IMR-90 (cell line): ENCODE results near the gene CXXC4. TPM values are rescaled to one million over a fixed set of nuclear protein-coding genes. Genes with fewer than 3 reads are reported as not detected.

Experiments
- ATAC-seq: fragments of 200-7000 bp; cut with Tn5 transposase; 2 replicates; pipeline ENCODE4 v1.9.1; 2020; ENCODE audit warnings: low read depth, mild to moderate bottlenecking, moderate library complexity
- BruUV-seq: library from RNA; stranded (reverse); fragments of 400-500 nt; replicated peaks from 2 replicates; lab custom pipeline; 2021; lab: Mats Ljungman, UMichigan
- CTCF ChIA-PET: fragments of 300-600 bp; formaldehyde crosslinking; extraction: SDS; loops from one replicate; lab custom pipeline; 2021; ENCODE audit warnings: antibody characterized with exemption; lab: Yijun Ruan, JAX
- POLR2A ChIA-PET: fragments of 300-600 bp; sonication (Branson Sonifier 250); formaldehyde crosslinking; loops from one replicate; lab custom pipeline; 2022; ENCODE audit warnings: antibody characterized with exemption; ENCODE audit not compliant: unreplicated experiment; lab: Charles Lee
- DNase-seq: peaks from one replicate; pipeline ENCODE4 v3.0.0; 2013
- H2AFZ ChIP-seq: replicated peaks from 2 replicates; pipeline ENCODE3; 2013; ENCODE audit warnings: low read length, mild to moderate bottlenecking; ENCODE audit not compliant: poor library complexity
- H2AK5ac ChIP-seq: 2 replicates; pipeline ENCODE4 v1.6.1; 2013; ENCODE audit warnings: low read depth, low read length, inconsistent platforms
- H2AK9ac ChIP-seq: replicated peaks from 2 replicates; pipeline ENCODE3; 2013; ENCODE audit warnings: mild to moderate bottlenecking, low read depth, low read length, moderate library complexity; ENCODE audit not compliant: poor library complexity
- H2BK120ac ChIP-seq: 2 replicates; pipeline ENCODE4 v1.6.1; 2013; ENCODE audit warnings: low read depth, low read length, inconsistent platforms
- H2BK15ac ChIP-seq: 3 replicates; pipeline ENCODE4 v1.6.1; 2013; ENCODE audit warnings: low read depth, low read length, inconsistent platforms
- H2BK20ac ChIP-seq: 2 replicates; pipeline ENCODE4 v1.6.1; 2013; ENCODE audit warnings: low read depth, mild to moderate bottlenecking, inconsistent platforms, low read length, moderate library complexity
- H2BK5ac ChIP-seq: 2 replicates; pipeline ENCODE4 v1.6.1; 2013; ENCODE audit warnings: mild to moderate bottlenecking, low read depth, low read length, inconsistent platforms; ENCODE audit not compliant: poor library complexity, severe bottlenecking
- H3K14ac ChIP-seq: replicated peaks from 2 replicates; pipeline ENCODE4 v1.6.1; 2013; ENCODE audit warnings: low read depth, low read length, inconsistent platforms
- H3K18ac ChIP-seq: 2 replicates; pipeline ENCODE4 v1.6.1; 2013; ENCODE audit warnings: low read depth, low read length, control low read depth
- H3K23ac ChIP-seq: 2 replicates; pipeline ENCODE4 v1.6.1; 2013; ENCODE audit warnings: low read depth, low read length, inconsistent platforms
- H3K27ac ChIP-seq: 2 replicates; pipeline ENCODE4 v1.5.1; 2013; ENCODE audit warnings: mild to moderate bottlenecking, control low read depth, low read length; ENCODE audit not compliant: insufficient read depth
- H3K27me3 ChIP-seq: 2 replicates; pipeline ENCODE4 v1.6.1; 2013; ENCODE audit warnings: low read length; ENCODE audit not compliant: control insufficient read depth, insufficient read depth
- H3K36me3 ChIP-seq: 2 replicates; pipeline ENCODE4 v1.6.1; 2013; ENCODE audit warnings: low read length, mixed read lengths; ENCODE audit not compliant: control insufficient read depth, insufficient read depth
- H3K4ac ChIP-seq: 2 replicates; pipeline ENCODE4 v1.6.1; 2013; ENCODE audit warnings: low read depth, low read length, inconsistent platforms
- H3K4me1 ChIP-seq: 2 replicates; pipeline ENCODE4 v1.6.1; 2013; ENCODE audit warnings: low read length, mixed read lengths; ENCODE audit not compliant: control insufficient read depth, insufficient read depth
- H3K4me2 ChIP-seq: 2 replicates; pipeline ENCODE4 v1.6.1; 2013; ENCODE audit warnings: low read depth, mild to moderate bottlenecking, control low read depth, low read length, moderate library complexity
- H3K4me3 ChIP-seq: 2 replicates; pipeline ENCODE4 v1.5.1; 2013; ENCODE audit warnings: low read depth, mild to moderate bottlenecking, control low read depth, low read length, moderate library complexity; ENCODE audit not compliant: insufficient read depth
- H3K56ac ChIP-seq: 2 replicates; pipeline ENCODE4 v1.6.1; 2013; ENCODE audit warnings: low read length, inconsistent platforms; ENCODE audit not compliant: insufficient read depth; ENCODE audit errors: extremely low read depth
- H3K79me1 ChIP-seq, 2 experiments: 2 replicates each; pipeline ENCODE4 v1.6.1; 2013; ENCODE audit warnings: low read length in 2 of 2, inconsistent platforms in 1 of 2, low read depth in 1 of 2
- H3K9ac ChIP-seq: 2 replicates; pipeline ENCODE4 v1.6.1; 2013; ENCODE audit warnings: low read depth, low read length, control low read depth
- H3K9me1 ChIP-seq: 2 replicates; pipeline ENCODE4 v1.6.1; 2013; ENCODE audit warnings: low read length, inconsistent platforms; ENCODE audit not compliant: insufficient read depth
- H3K9me3 ChIP-seq: 2 replicates; pipeline ENCODE4 v1.6.1; 2013; ENCODE audit warnings: low read length; ENCODE audit not compliant: control insufficient read depth, insufficient read depth
- H4K20me1 ChIP-seq: 2 replicates; pipeline ENCODE4 v1.6.1; 2013; ENCODE audit warnings: low read length, inconsistent platforms; ENCODE audit not compliant: insufficient read depth
- H4K5ac ChIP-seq: 2 replicates; pipeline ENCODE4 v1.6.1; 2013; ENCODE audit warnings: mild to moderate bottlenecking, low read depth, low read length, control low read depth
- H4K8ac ChIP-seq, 2 experiments: 2 replicates each; pipeline ENCODE4 v1.6.1; 2013; ENCODE audit warnings: low read depth in 2 of 2, low read length in 2 of 2, control low read depth in 1 of 2, inconsistent platforms in 1 of 2
- H4K91ac ChIP-seq: 2 replicates; pipeline ENCODE4 v1.6.1; 2013; ENCODE audit warnings: low read depth, low read length, inconsistent platforms; ENCODE audit not compliant: insufficient read depth
- BHLHE40 ChIP-seq: fragments of 150-350 bp; IDR thresholded peaks from 2 replicates; pipeline ENCODE4 v1.6.1; 2016; ENCODE audit warnings: mild to moderate bottlenecking, low read depth, low read length
- CEBPB ChIP-seq: IDR thresholded peaks from 2 replicates; pipeline ENCODE4 v1.6.1; 2012; ENCODE audit warnings: low read depth, low read length, improper control_type of control experiment
- CHD1 ChIP-seq: IDR thresholded peaks from 2 replicates; pipeline ENCODE4 v1.6.1; 2012; ENCODE audit warnings: low read depth, low read length, improper control_type of control experiment
- FOS ChIP-seq: fragments of 150-350 bp; IDR thresholded peaks from 2 replicates; pipeline ENCODE4 v1.6.1; 2016; ENCODE audit warnings: low read depth, low read length
- MAFK ChIP-seq: IDR thresholded peaks from 2 replicates; pipeline ENCODE4 v1.6.1; 2012; ENCODE audit warnings: low read depth, low read length, improper control_type of control experiment
- MAZ ChIP-seq: IDR thresholded peaks from 2 replicates; pipeline ENCODE4 v1.6.1; 2012; ENCODE audit warnings: low read depth, mild to moderate bottlenecking, low read length, improper control_type of control experiment, moderate library complexity, borderline replicate concordance
- MXI1 ChIP-seq: IDR thresholded peaks from 2 replicates; pipeline ENCODE4 v1.6.1; 2012; ENCODE audit warnings: low read depth, mild to moderate bottlenecking, low read length, moderate library complexity, borderline replicate concordance
- NFE2L2 ChIP-seq: fragments of 150-350 bp; IDR thresholded peaks from 2 replicates; pipeline ENCODE4 v1.6.1; 2016; ENCODE audit warnings: low read depth, mild to moderate bottlenecking, low read length
- POLR2A ChIP-seq: IDR thresholded peaks from 2 replicates; pipeline ENCODE4 v1.6.1; 2012; ENCODE audit warnings: mild to moderate bottlenecking, low read depth, low read length
- RAD21 ChIP-seq: IDR thresholded peaks from 2 replicates; pipeline ENCODE4 v1.6.1; 2012; ENCODE audit warnings: low read length, improper control_type of control experiment
- RCOR1 ChIP-seq: IDR thresholded peaks from 2 replicates; pipeline ENCODE4 v1.6.1; 2012; ENCODE audit warnings: mild to moderate bottlenecking, low read length, improper control_type of control experiment; ENCODE audit not compliant: insufficient replicate concordance
- RFX5 ChIP-seq: IDR thresholded peaks from 2 replicates; pipeline ENCODE4 v1.8.0; 2012; ENCODE audit warnings: low read depth, mild to moderate bottlenecking, low read length, moderate library complexity
- SMC3 ChIP-seq: fragments of 150-350 bp; IDR thresholded peaks from 2 replicates; pipeline ENCODE4 v1.6.1; 2016; ENCODE audit warnings: low read depth, mild to moderate bottlenecking, antibody characterized with exemption, low read length, moderate library complexity
- WGBS, 2 experiments: methylation state at CpG; one replicate each; pipeline versions ENCODE4 v1.1.5 to v1.1.7; 2013; ENCODE audit warnings: missing lambda C conversion rate in 2 of 2; ENCODE audit not compliant: insufficient read length in 1 of 2; ENCODE audit errors: extremely low coverage in 2 of 2; 5-methylcytosine and 5-hydroxymethylcytosine counted together
- dilution Hi-C: fragments of 300-500 bp; cut with HindIII; formaldehyde crosslinking; loops from one replicate; pipeline ENCODE4 v1.14.3; 2018; ENCODE audit warnings: low sequenced_read_pairs; ENCODE audit not compliant: unreplicated experiment
- in situ Hi-C: fragments of 300-500 bp; cut with MboI; formaldehyde crosslinking; loops from 3 replicates; pipeline ENCODE4 v1.14.3; 2019; ENCODE audit warnings: low sequenced_read_pairs, inconsistent platforms, mixed read lengths
- intact Hi-C: fragments of 100-400 bp; cut with micrococcal nuclease; formaldehyde crosslinking; loops from 2 replicates; pipeline ENCODE4 v1.10.0; 2022
- polyA plus RNA-seq, 3 experiments: library from polyadenylated mRNA; depleted of rRNA; stranded (reverse); fragments of >200 nt; gene quantifications; 2 replicates each; pipeline ENCODE4 v1.2.3, GENCODE V29; 2012; ENCODE audit warnings: low replicate concordance in 1 of 3
- total RNA-seq: library from RNA; depleted of rRNA; stranded (reverse); fragments of >200 nt; gene quantifications from 2 replicates; pipeline ENCODE4 v1.2.3, GENCODE V29; 2012
- TF ChIP-seq, protein P1 (sequence below): fragments of 150-350 bp; IDR thresholded peaks from 2 replicates; pipeline ENCODE4 v1.6.1; 2017; ENCODE audit warnings: mild to moderate bottlenecking, antibody characterized with exemption, low read length, low read depth
- TF ChIP-seq, protein P2 (sequence below): conservative IDR thresholded peaks from 2 replicates; pipeline ENCODE4 v1.5.1; 2012; ENCODE audit warnings: mild to moderate bottlenecking, low read depth, low read length, improper control_type of control experiment
- TF ChIP-seq, protein P3 (sequence below): fragments of 150-350 bp; IDR thresholded peaks from 2 replicates; pipeline ENCODE4 v1.6.1; 2016; ENCODE audit warnings: low read depth, mild to moderate bottlenecking, low read length, moderate library complexity, borderline replicate concordance

Gene CXXC4
- total and polyA plus RNA-seq, 2 of the 4 experiments (the other 2 are of a cell fraction) = not detected

DNA sequence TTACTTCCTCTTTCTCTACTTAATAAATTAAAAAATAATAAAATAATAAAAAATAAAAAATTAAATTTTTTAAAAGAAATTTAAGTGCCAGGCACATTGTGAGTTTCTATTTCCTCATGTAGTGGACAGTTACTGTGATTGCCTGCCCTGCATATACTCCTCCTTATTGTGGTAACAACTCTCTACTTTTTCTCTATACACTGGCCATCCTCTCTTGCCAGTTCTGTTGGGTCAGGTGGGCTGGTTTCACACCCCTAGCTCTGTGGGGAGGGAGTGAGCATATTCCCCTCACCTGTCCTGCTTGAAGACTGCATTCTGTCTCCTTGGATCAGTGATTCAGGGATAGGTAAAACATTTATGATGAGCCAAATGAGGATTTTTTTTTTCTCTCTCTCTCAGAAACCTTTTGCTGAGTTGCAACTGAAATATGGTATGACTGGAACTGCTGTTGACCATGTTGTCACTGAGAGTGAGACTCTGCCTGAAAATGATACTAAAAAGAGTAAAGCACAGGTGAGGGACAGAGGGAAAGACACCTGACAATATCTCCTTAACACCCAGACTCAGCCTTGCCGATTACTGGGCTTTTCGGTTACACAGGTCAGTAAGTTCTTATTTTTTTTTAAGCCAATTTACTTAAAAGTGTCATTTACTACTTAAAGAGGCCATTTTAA is 37.2 kb downstream of the CXXC4 start:
- no TSS peak for BruUV-seq
- Histone ChIP-seq H2AK5ac (no peak overlapping the region), H2AK9ac (no peak overlapping the region), H3K23ac (no peak overlapping the region), H4K8ac (no peak overlapping the region), H3K9ac (no peak overlapping the region), H3K36me3 (no peaks in the 10 kb centered on the region), H2BK5ac (no peak overlapping the region), H4K20me1 (no peaks in the 10 kb centered on the region), H3K27ac (no peak overlapping the region), H2BK15ac (no peak overlapping the region), H3K4me2 (no peak overlapping the region), H3K18ac (no peak overlapping the region), H2BK20ac (no peak overlapping the region), H3K14ac (no peak overlapping the region), H3K4ac (no peak overlapping the region), H2BK120ac (no peak overlapping the region), H3K79me1 (no peaks in the 10 kb centered on the region), H4K91ac (no peak overlapping the region), H3K27me3 (no peaks in the 10 kb centered on the region), H3K4me3 (no peak overlapping the region), H4K5ac (no peak overlapping the region), H3K9me3 (no peaks in the 10 kb centered on the region), H3K4me1 (no peaks in the 10 kb centered on the region), H2AFZ (no peak overlapping the region), H3K56ac (no peak overlapping the region), H3K9me1 (no peaks in the 10 kb centered on the region)
- WGBS, 2 experiments = no CpG with 5 or more reads among the region's 2 CpGs
- no peak for TF ChIP-seq RCOR1
- TF ChIP-seq, protein P1, sequence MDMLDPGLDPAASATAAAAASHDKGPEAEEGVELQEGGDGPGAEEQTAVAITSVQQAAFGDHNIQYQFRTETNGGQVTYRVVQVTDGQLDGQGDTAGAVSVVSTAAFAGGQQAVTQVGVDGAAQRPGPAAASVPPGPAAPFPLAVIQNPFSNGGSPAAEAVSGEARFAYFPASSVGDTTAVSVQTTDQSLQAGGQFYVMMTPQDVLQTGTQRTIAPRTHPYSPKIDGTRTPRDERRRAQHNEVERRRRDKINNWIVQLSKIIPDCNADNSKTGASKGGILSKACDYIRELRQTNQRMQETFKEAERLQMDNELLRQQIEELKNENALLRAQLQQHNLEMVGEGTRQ = no peak
- TF ChIP-seq MXI1 = no peak
- no peak for TF ChIP-seq CEBPB
- TF ChIP-seq RAD21 = no peak
- no peak for TF ChIP-seq FOS
- TF ChIP-seq, protein P2, sequence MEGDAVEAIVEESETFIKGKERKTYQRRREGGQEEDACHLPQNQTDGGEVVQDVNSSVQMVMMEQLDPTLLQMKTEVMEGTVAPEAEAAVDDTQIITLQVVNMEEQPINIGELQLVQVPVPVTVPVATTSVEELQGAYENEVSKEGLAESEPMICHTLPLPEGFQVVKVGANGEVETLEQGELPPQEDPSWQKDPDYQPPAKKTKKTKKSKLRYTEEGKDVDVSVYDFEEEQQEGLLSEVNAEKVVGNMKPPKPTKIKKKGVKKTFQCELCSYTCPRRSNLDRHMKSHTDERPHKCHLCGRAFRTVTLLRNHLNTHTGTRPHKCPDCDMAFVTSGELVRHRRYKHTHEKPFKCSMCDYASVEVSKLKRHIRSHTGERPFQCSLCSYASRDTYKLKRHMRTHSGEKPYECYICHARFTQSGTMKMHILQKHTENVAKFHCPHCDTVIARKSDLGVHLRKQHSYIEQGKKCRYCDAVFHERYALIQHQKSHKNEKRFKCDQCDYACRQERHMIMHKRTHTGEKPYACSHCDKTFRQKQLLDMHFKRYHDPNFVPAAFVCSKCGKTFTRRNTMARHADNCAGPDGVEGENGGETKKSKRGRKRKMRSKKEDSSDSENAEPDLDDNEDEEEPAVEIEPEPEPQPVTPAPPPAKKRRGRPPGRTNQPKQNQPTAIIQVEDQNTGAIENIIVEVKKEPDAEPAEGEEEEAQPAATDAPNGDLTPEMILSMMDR = no peak
- TF ChIP-seq BHLHE40 = no peak
- no peak for TF ChIP-seq RFX5
- no peak for TF ChIP-seq NFE2L2
- TF ChIP-seq, protein P3, sequence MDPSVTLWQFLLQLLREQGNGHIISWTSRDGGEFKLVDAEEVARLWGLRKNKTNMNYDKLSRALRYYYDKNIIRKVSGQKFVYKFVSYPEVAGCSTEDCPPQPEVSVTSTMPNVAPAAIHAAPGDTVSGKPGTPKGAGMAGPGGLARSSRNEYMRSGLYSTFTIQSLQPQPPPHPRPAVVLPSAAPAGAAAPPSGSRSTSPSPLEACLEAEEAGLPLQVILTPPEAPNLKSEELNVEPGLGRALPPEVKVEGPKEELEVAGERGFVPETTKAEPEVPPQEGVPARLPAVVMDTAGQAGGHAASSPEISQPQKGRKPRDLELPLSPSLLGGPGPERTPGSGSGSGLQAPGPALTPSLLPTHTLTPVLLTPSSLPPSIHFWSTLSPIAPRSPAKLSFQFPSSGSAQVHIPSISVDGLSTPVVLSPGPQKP = no peak
- no peak for TF ChIP-seq MAZ
- TF ChIP-seq MAFK = no peak
- TF ChIP-seq SMC3 = no peak
- no peak for TF ChIP-seq CHD1
- TF ChIP-seq POLR2A = no peak
- DNase-seq (no peak), ATAC-seq (no peak)
- ChIA-PET POLR2A (no interaction called here), CTCF (no interaction called here)
- dilution Hi-C loops (no loop called here), in situ Hi-C loops (no loop called here), intact Hi-C loops (no loop called here)
